Muscle layer of duodenum (tissue), 2 donors: ENCODE measurements around the gene CDC34.

ENCODE experiments used
- H3K27ac ChIP-seq: one replicate; pipeline ENCODE4 v1.7.0; 2013; ENCODE audit warnings: mild to moderate bottlenecking, low read length
- H3K27me3 ChIP-seq: one replicate; pipeline ENCODE4 v1.7.0; 2013; ENCODE audit warnings: low read depth, mild to moderate bottlenecking, control low read depth, low read length
- H3K36me3 ChIP-seq, 2 donors: one replicate each; pipeline ENCODE4 v1.7.0; 2013; ENCODE audit warnings: low read length in 2 of 2, control low read depth in 1 of 2, mild to moderate bottlenecking in 1 of 2; ENCODE audit not compliant: insufficient read depth in 2 of 2, control insufficient read depth in 1 of 2
- H3K4me1 ChIP-seq, 2 donors: one replicate each; pipeline ENCODE4 v1.7.0; 2013; ENCODE audit warnings: low read length in 2 of 2, mild to moderate bottlenecking in 2 of 2, control low read depth in 1 of 2, moderate library complexity in 1 of 2; ENCODE audit not compliant: insufficient read depth in 2 of 2, control insufficient read depth in 1 of 2
- H3K4me3 ChIP-seq, 2 donors: one replicate each; pipeline ENCODE4 v1.7.0; 2013; ENCODE audit warnings: low read length in 2 of 2, low read depth in 1 of 2, mild to moderate bottlenecking in 1 of 2
- H3K9me3 ChIP-seq, 2 donors: one replicate each; pipeline ENCODE4 v1.7.0; 2013; ENCODE audit warnings: low read length in 2 of 2, control low read depth in 1 of 2, mild to moderate bottlenecking in 1 of 2; ENCODE audit not compliant: control insufficient read depth in 1 of 2
- donor health status: healthy.

CDC34 gene

DNA sequence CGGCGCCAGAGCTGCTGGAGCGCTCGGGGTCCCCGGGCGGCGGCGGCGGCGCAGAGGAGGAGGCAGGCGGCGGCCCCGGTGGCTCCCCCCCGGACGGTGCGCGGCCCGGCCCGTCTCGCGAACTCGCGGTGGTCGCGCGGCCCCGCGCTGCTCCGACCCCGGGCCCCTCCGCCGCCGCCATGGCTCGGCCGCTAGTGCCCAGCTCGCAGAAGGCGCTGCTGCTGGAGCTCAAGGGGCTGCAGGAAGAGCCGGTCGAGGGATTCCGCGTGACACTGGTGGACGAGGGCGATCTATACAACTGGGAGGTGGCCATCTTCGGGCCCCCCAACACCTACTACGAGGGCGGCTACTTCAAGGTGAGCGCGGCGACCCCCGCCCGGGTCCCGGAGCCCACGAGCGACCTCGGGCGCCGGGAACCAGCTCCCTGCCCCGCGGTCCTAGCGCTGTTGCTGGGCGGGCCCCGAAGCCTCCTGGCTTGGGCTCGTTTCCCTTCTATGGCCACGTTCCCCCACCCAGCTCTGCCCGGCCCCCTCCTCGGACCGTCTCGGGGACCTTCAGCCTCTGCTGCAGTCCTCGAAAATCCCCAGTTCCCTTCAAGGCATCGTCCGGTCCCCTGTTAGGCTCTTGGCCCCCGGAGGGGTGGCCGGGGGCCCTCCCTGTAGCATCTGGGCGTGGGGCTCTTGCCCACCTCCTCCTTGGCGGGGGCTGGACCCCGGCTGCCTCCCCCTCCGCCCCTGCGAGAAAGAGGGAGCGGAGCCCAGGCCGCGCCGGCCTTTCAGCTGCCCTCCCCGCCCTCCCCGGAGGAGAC is at the start of gene CDC34:
CDC34 (plus strand) TSS at position 8 of the 808 bp plus-strand sequence; CDS start at position 180, 172 bp downstream.
- Histone ChIP-seq H3K27me3 (no peaks in the 10 kb centered on the region), H3K4me1 (peaks cover 11 to 24% of the 10 kb centered on the region in 2 donors), H3K4me3 (peak within 1 kb of the TSS; percentile 74 to 96), H3K9me3 (no peaks in the 10 kb centered on the region), H3K36me3 (peaks cover 0 to 13% of the 10 kb centered on the region in 2 donors), H3K27ac (peak within 1 kb of the TSS; percentile 77)

GRCh38 chr19:482186-483041 is 49.1 kb upstream of the CDC34 start:
- Histone ChIP-seq H3K4me1 (no peaks in the 10 kb centered on the region), H3K4me3 (no peak overlapping the region), H3K27me3 (peaks cover 13% of the 10 kb centered on the region), H3K36me3 (no peaks in the 10 kb centered on the region), H3K9me3 (peaks cover 0 to 3% of the 10 kb centered on the region in 2 donors), H3K27ac (no peak overlapping the region)

DNA sequence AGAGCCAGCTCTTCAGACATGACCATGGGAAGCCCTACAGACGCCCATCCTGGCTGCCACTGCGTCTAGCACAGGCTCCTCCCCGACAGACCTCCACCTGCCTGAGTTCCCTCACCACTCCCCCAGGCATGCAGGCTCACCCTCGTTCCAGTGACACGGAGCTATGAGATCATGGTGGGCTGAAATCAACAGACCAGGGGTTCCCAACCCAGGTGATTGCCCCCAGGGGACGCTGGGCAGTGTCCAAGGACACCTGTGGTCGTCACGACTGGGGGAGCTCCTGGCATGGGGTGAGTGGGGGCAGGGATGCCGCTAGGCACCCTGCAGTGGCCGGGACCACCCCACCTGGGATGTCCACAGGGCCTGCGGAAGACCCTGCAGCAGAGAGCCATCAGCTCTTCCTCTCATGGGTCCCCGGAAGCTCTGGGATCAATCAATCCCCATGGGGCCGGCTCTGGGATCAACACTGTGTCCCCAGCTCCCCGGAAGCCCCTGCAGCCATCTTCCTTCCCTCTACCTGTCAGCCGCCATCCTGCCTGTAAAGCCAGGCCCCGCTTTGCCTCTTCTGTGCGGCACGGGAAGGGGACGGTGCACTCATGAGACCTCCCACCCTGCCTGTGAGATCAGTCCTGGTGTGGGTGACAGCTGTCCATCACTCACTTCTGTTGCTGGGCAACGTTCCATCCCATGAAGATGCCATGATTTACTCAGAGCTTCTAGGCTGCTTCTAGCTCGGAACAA is 48.1 kb upstream of the CDC34 start:
- H3K4me1 ChIP-seq = no peaks in the 10 kb centered on the region
- peaks cover 13% of the 10 kb centered on the region for H3K27me3 ChIP-seq
- no peak overlapping the region for H3K4me3 ChIP-seq
- no peaks in the 10 kb centered on the region for H3K36me3 ChIP-seq
- H3K9me3 ChIP-seq = peaks cover 0 to 3% of the 10 kb centered on the region in 2 donors
- no peak overlapping the region for H3K27ac ChIP-seq

GRCh38 chr19:484494-484893 is 47.1 kb upstream of the CDC34 start:
- H3K9me3 ChIP-seq = peaks cover 0 to 3% of the 10 kb centered on the region in 2 donors
- peaks cover 13% of the 10 kb centered on the region for H3K27me3 ChIP-seq
- no peak overlapping the region for H3K4me3 ChIP-seq
- H3K4me1 ChIP-seq = peaks cover 0 to under 1% of the 10 kb centered on the region in 2 donors
- H3K36me3 ChIP-seq = no peaks in the 10 kb centered on the region
- H3K27ac ChIP-seq = no peak overlapping the region

DNA sequence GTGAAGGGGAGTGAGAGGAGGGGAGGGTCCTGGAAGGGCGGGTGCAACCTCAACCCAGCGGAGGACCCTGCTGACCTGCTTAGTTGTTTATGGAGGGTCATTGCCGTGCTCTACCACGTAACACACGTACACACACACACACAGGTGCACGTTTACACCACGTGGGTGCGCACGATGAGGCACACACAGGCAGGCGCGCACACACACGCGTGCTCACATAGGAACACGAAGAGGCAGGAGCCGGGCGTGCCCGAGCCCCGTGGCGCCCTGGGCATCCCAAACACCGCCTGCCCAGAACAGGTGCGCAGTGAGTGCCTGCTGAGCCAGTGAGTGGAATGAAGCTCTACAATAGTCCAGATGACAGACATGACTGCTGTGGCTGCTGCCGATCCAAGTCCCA is 46.5 kb upstream of the CDC34 start:
- Histone ChIP-seq H3K9me3 (peaks cover 0 to 3% of the 10 kb centered on the region in 2 donors), H3K27ac (no peak overlapping the region), H3K4me1 (peaks cover 0 to 7% of the 10 kb centered on the region in 2 donors), H3K4me3 (no peak overlapping the region), H3K27me3 (peaks cover 13% of the 10 kb centered on the region), H3K36me3 (no peaks in the 10 kb centered on the region)

GRCh38 chr19:485583-486236 is 45.9 kb upstream of the CDC34 start:
- H3K4me1 ChIP-seq = peaks cover 0 to 10% of the 10 kb centered on the region in 2 donors

DNA sequence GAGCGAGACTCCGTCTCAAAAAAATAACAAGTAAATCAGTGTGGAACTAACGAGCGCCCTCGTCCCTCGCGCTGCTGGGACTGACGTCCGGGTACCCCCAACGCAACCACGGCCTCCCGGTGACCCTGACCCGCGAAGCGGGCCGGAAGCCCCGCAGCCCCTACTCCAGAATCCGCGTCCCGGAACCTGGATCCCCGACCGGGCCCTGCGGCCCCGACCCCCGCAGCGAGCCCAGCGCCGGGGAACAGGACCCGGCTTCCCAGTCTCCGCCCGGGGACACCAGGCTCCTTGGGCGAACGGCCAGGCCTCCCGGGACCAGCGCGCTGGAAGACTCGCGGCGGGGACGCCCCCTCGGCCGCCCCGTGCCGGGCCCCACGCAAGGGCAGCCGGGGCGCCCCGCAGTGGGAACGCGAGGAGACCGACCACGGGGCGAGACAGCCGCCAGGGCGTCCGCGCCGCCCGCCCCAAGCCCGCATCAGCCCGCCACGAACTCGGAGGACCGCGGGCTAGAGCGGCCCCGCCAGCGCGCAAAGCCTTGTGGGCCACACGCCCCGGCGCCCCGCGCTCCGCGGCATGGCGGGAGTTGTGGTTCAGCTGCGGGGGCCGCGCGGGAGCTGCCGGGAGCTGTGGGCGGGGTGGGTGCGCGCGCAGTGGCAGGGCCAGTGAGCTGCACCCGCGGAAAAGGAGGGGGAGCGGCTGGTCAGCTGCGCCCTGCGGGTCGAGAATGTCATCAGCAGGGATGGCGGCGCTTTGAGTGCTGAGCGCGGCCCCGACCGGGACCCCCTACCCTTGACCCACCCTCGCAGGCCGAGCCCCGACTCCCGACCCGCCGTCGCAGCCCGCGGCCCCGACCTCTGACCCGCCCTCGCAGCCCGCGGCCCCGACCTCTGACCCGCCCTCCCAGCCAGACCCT is 42.8 kb upstream of the CDC34 start:
- Histone ChIP-seq H3K27ac (peak overlapping the region; percentile 69), H3K4me3 (peak overlapping the region; percentile 55 to 81), H3K36me3 (no peaks in the 10 kb centered on the region), H3K27me3 (peaks cover 13% of the 10 kb centered on the region), H3K4me1 (peaks cover 0 to 10% of the 10 kb centered on the region in 2 donors), H3K9me3 (no peaks in the 10 kb centered on the region)

More at GRCh38 chr19:485583-486236, 45.9 kb upstream of the CDC34 start:
- Histone ChIP-seq H3K9me3 (peaks cover 0 to 1% of the 10 kb centered on the region in 2 donors), H3K27me3 (peaks cover 13% of the 10 kb centered on the region), H3K36me3 (no peaks in the 10 kb centered on the region), H3K4me3 (no peak overlapping the region), H3K27ac (no peak overlapping the region)

DNA sequence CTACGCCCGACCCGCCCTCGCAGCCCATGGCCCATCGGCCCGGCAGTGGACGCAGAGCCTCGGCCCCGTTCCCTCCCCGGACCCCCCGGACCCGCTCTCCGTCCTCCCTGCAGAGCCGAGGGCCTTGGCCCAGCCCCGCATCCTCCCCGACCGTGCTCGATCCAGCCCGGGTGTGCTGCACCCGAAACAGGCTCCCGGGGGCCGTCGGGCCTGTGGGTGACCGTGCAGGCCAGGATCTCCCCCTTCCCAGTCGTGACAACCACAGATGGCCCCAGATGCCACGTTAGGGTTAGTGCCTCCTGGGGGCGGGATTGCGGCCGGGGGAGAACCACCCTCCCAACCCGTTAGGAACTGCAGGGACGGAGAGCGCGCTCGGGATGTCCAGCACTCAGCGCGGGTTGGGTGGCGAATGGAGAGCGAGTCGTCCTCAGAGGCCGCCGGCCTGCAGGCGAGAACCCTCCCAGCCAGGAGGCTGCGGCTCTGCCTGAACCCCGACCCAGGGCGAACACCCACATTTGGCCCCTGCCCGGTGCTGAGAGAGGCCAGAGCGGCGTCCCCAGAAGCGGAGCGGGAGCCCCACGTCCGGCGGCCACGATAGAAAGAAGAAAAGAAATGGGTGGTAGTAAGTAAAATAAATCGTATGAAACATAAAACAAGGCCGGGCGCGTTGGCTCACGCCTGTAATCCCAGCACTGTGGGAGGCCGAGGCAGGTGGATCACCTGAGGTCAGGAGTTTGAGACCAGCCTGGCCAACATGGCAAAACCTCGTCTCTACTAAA is 42.0 kb upstream of the CDC34 start:
- Histone ChIP-seq H3K4me3 (peak overlapping the region; percentile 48 to 81), H3K9me3 (no peaks in the 10 kb centered on the region), H3K27ac (peak overlapping the region; percentile 16), H3K4me1 (peaks cover 0 to 10% of the 10 kb centered on the region in 2 donors), H3K27me3 (peaks cover 13% of the 10 kb centered on the region), H3K36me3 (no peaks in the 10 kb centered on the region)

DNA sequence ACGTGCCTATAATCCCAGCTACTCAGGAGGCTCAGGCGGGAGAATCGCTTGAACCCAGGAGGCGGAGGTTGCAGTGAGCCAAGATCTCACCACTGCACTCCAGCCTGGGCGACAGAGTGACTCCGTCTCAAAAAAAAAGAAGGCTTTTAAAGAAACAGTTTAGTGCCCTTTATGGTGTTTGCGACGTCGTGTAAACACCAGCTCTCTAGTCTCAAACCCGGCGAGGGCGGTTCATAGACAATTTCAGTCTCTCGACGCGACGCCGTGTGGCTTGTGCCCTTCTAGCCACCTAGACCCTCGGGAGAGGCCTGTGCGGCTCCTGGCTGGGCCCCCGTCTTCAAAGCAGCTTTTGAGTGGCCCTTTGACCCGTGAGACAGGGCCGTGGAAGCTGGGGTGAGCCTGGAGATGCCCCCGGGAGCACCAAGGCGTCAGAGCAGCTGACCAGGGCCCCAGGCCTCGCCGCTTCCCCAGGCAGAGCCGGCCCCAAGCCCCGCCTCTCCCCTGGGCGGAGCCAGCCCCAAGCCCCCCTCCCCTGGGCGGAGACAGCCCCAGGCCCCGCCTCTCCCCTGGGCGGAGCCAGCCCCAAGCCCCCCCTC is 40.3 kb upstream of the CDC34 start:
- H3K27ac ChIP-seq = no peak overlapping the region
- no peaks in the 10 kb centered on the region for H3K9me3 ChIP-seq
- no peak overlapping the region for H3K4me3 ChIP-seq
- H3K27me3 ChIP-seq = peaks cover under 1% of the 10 kb centered on the region
- H3K36me3 ChIP-seq = no peaks in the 10 kb centered on the region
- H3K4me1 ChIP-seq = peaks cover 0 to 15% of the 10 kb centered on the region in 2 donors
